SK-N-SH (cell line): ENCODE measurements around the gene CLASRP. TPM values are rescaled to one million over a fixed set of nuclear protein-coding genes. Genes with fewer than 3 reads are reported as not detected.

Experiments used
- CTCF ChIA-PET: fragments of 300-600, 350-600 bp; formaldehyde crosslinking; extraction: SDS; loops from one replicate; lab custom pipeline; 2021; lab: Yijun Ruan, JAX
- POLR2A ChIA-PET: fragments of 350-600 bp; sonication (Branson Sonifier 250); formaldehyde crosslinking; extraction: SDS; loops from one replicate; lab custom pipeline; 2020; ENCODE audit warnings: antibody characterized with exemption, inconsistent platforms; lab: Yijun Ruan, JAX
- DNase-seq: peaks from one replicate; pipeline ENCODE4 v3.0.0; 2012
- H2AFZ ChIP-seq: fragments of 200-600 bp; sonication (generic); 2 replicates; pipeline ENCODE4 v1.8.1; 2016; ENCODE audit warnings: antibody characterized with exemption, mild to moderate bottlenecking, low read depth
- H3F3A ChIP-seq: fragments of 200-600 bp; sonication (generic); replicated peaks from 2 replicates; pipeline ENCODE3; 2016; ENCODE audit warnings: antibody characterized with exemption, mild to moderate bottlenecking; ENCODE audit not compliant: insufficient read depth
- H3K27ac ChIP-seq, 2 experiments: fragments of 200-500 bp in 1 of 2; fragments of 200-600 bp in 1 of 2; sonication (Bioruptor generic) in 1 of 2; sonication (generic), shearing (Covaris generic) in 1 of 2; 2 replicates each; pipeline versions ENCODE4 v1.5.1 to v1.6.1; 2014 to 2016; ENCODE audit warnings: low read depth in 2 of 2, inconsistent platforms in 1 of 2, low read length in 1 of 2, mild to moderate bottlenecking in 1 of 2, mixed read lengths in 1 of 2
- H3K27me3 ChIP-seq: fragments of 200-600 bp; sonication (generic), shearing (Covaris generic); 2 replicates; pipeline ENCODE4 v1.6.1; 2016; ENCODE audit warnings: mixed run types; ENCODE audit not compliant: insufficient read depth
- H3K36me3 ChIP-seq, 2 experiments: fragments of 200-500 bp in 1 of 2; fragments of 200-600 bp in 1 of 2; sonication (Bioruptor generic) in 1 of 2; sonication (generic) in 1 of 2; replicated peaks in 1 of 2; 2 replicates each; pipeline versions ENCODE3 to v1.5.1; 2014 to 2016; ENCODE audit warnings: low read length in 1 of 2, mild to moderate bottlenecking in 1 of 2; ENCODE audit not compliant: insufficient read depth in 2 of 2, control insufficient read depth in 1 of 2
- H3K4me1 ChIP-seq, 2 experiments: fragments of 200-500 bp in 1 of 2; fragments of 200-600 bp in 1 of 2; sonication (Bioruptor generic) in 1 of 2; sonication (generic), shearing (Covaris generic) in 1 of 2; 2 replicates each; pipeline versions ENCODE4 v1.5.1 to v1.6.1; 2014 to 2016; ENCODE audit warnings: low read depth in 1 of 2, low read length in 1 of 2, mixed run types in 1 of 2; ENCODE audit not compliant: insufficient read depth in 2 of 2, control insufficient read depth in 1 of 2
- H3K4me2 ChIP-seq: fragments of 200-600 bp; sonication (generic), shearing (Covaris generic); 2 replicates; pipeline ENCODE4 v1.6.1; 2017; ENCODE audit warnings: mixed run types
- H3K4me3 ChIP-seq, 2 experiments: fragments of 200-500 bp in 1 of 2; fragments of 200-600 bp in 1 of 2; sonication (Bioruptor generic) in 1 of 2; sonication (generic), shearing (Covaris generic) in 1 of 2; 2 replicates each; pipeline versions ENCODE4 v1.5.1 to v1.8.1; 2014 to 2016; ENCODE audit warnings: low read depth in 2 of 2, inconsistent platforms in 1 of 2, low read length in 1 of 2, mild to moderate bottlenecking in 1 of 2, mixed read lengths in 1 of 2, moderate library complexity in 1 of 2
- H3K79me2 ChIP-seq: fragments of 200-600 bp; sonication (generic); 2 replicates; pipeline ENCODE4 v1.8.1; 2017; ENCODE audit warnings: mild to moderate bottlenecking; ENCODE audit not compliant: insufficient read depth
- H3K9ac ChIP-seq: fragments of 200-600 bp; sonication (generic); 2 replicates; pipeline ENCODE4 v1.6.1; 2017; ENCODE audit warnings: mixed run types
- H3K9me2 ChIP-seq: fragments of 200-600 bp; sonication (generic); 2 replicates; pipeline ENCODE4 v1.6.1; 2017; ENCODE audit warnings: mixed run types
- H3K9me3 ChIP-seq: fragments of 200-600 bp; sonication (generic); 2 replicates; pipeline ENCODE4 v1.6.1; 2017; ENCODE audit warnings: mixed run types, mild to moderate bottlenecking, moderate library complexity
- H4K20me1 ChIP-seq: fragments of 200-600 bp; sonication (generic); 2 replicates; pipeline ENCODE4 v1.6.1; 2017; ENCODE audit warnings: mild to moderate bottlenecking, mixed run types; ENCODE audit not compliant: insufficient read depth
- CHD2 ChIP-seq: fragments of 150-350 bp; IDR thresholded peaks from 2 replicates; pipeline ENCODE4 v1.6.1; 2018; ENCODE audit warnings: low read length; ENCODE audit not compliant: partially characterized antibody
- ELF1 ChIP-seq: IDR thresholded peaks from 2 replicates; pipeline ENCODE4 v1.4.0; 2012
- EP300 ChIP-seq, 2 experiments: IDR thresholded peaks; 2 replicates each; pipeline versions ENCODE4 v1.4.0 to v1.6.1; 2012; ENCODE audit warnings: borderline replicate concordance in 1 of 2, low read depth in 1 of 2, low read length in 1 of 2
- EZH2phosphoT487 ChIP-seq: fragments of 200-600 bp; sonication (generic); IDR thresholded peaks from 2 replicates; pipeline ENCODE4 v1.6.1; 2017; ENCODE audit warnings: low read depth, mixed run types, mild to moderate bottlenecking, antibody characterized with exemption, moderate library complexity, borderline replicate concordance
- FOXM1 ChIP-seq: IDR thresholded peaks from 2 replicates; pipeline ENCODE4 v1.4.0; 2012; ENCODE audit warnings: low read depth, mild to moderate bottlenecking
- GABPA ChIP-seq: IDR thresholded peaks from 2 replicates; pipeline ENCODE4 v1.4.0; 2012; ENCODE audit warnings: low read depth, mild to moderate bottlenecking
- GATA2 ChIP-seq: sonication (generic); formaldehyde crosslinking; IDR thresholded peaks from 2 replicates; pipeline ENCODE4 v1.5.0; 2020; ENCODE audit warnings: mild to moderate bottlenecking, missing genetic modification reagents
- JUND ChIP-seq: IDR thresholded peaks from 2 replicates; pipeline ENCODE4 v1.4.0; 2012
- MXI1 ChIP-seq: IDR thresholded peaks from 2 replicates; pipeline ENCODE4 v1.6.1; 2012; ENCODE audit warnings: mild to moderate bottlenecking, low read depth, low read length, improper control_type of control experiment
- NFIC ChIP-seq: IDR thresholded peaks from 2 replicates; pipeline ENCODE4 v1.4.0; 2012; ENCODE audit warnings: borderline replicate concordance
- POLR2AphosphoS5 ChIP-seq: IDR thresholded peaks from 2 replicates; pipeline ENCODE4 v1.6.1; 2012; ENCODE audit warnings: low read depth, low read length
- RCOR1 ChIP-seq: fragments of 150-350 bp; IDR thresholded peaks from 2 replicates; pipeline ENCODE4 v1.6.1; 2017; ENCODE audit warnings: antibody characterized with exemption, low read length
- RXRA ChIP-seq: IDR thresholded peaks from 2 replicates; pipeline ENCODE4 v1.4.0; 2012; ENCODE audit warnings: low read depth, mild to moderate bottlenecking, borderline replicate concordance
- SIN3A ChIP-seq: IDR thresholded peaks from 2 replicates; pipeline ENCODE4 v1.6.1; 2012; ENCODE audit warnings: low read depth, mild to moderate bottlenecking, low read length, moderate library complexity, borderline replicate concordance
- SMC3 ChIP-seq: IDR thresholded peaks from 2 replicates; pipeline ENCODE4 v1.6.1; 2012; ENCODE audit warnings: low read depth, low read length, improper control_type of control experiment
- TAF1 ChIP-seq: IDR thresholded peaks from 2 replicates; pipeline ENCODE4 v1.6.1; 2012; ENCODE audit warnings: low read depth, mild to moderate bottlenecking, low read length, moderate library complexity, borderline replicate concordance
- YY1 ChIP-seq: IDR thresholded peaks from 2 replicates; pipeline ENCODE4 v1.4.0; 2012; ENCODE audit warnings: low read depth, mild to moderate bottlenecking
- WGBS: methylation state at CpG from one replicate; pipeline ENCODE4 v1.1.6; 2017; ENCODE audit warnings: low lambda C conversion rate; 5-methylcytosine and 5-hydroxymethylcytosine counted together
- polyA plus RNA-seq, 3 experiments: library from polyadenylated mRNA; depleted of rRNA; stranded (reverse); fragments of >200 nt; gene quantifications; 2 replicates each; pipeline ENCODE4 v1.2.3, GENCODE V29; 2012
- TF ChIP-seq, protein P1 (sequence below): fragments of 150-350 bp; IDR thresholded peaks from 2 replicates; pipeline ENCODE4 v1.6.1; 2016; ENCODE audit warnings: mild to moderate bottlenecking, low read depth, low read length
- TF ChIP-seq, protein P2 (sequence below): IDR thresholded peaks from 2 replicates; pipeline ENCODE4 v1.4.0; 2012; ENCODE audit warnings: low read depth
- TF ChIP-seq, protein P3 (sequence below): IDR thresholded peaks from 2 replicates; pipeline ENCODE4 v1.4.0; 2012; ENCODE audit warnings: low read depth, borderline replicate concordance
- TF ChIP-seq, protein P4 (sequence below): IDR thresholded peaks from 2 replicates; pipeline ENCODE4; 2012

The CLASRP gene
- polyA plus RNA-seq, 1 of the 3 experiments (the other 2 are of a cell fraction) = 54.8 TPM

DNA sequence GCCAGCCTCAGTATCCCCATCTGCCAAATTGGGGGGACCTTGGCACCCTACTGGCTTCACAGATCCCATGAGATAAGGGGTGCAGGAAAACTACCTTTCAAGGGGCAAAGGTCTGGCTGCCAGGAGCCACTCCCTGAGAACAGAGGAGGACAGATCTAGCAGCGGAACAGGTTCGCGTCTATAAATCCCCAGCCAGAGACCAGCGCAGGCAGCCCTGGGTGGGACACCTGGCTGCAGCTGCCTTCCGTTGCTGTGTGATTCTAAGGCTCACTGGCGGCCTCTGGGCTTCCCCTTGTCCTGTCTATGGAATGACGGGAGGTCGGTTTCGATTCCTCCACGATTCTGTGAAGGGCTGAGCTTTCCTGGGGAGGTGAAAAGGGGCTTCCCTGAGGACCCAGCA, 30.3 kb upstream of the CLASRP start:
- Histone ChIP-seq H3K4me3 (no peak overlapping the region), H3K36me3 (peaks cover 0 to 6% of the 10 kb centered on the region in 2 experiments), H3K9me2 (no peaks in the 10 kb centered on the region), H3K4me1 (no peaks in the 10 kb centered on the region), H4K20me1 (no peaks in the 10 kb centered on the region), H2AFZ (no peak overlapping the region), H3K9me3 (no peaks in the 10 kb centered on the region), H3K27ac (no peak overlapping the region), H3K27me3 (no peaks in the 10 kb centered on the region), H3K9ac (no peak overlapping the region), H3K4me2 (no peak overlapping the region), H3F3A (no peaks in the 10 kb centered on the region)
- POLR2A ChIA-PET = no interaction called here
- CTCF ChIA-PET = no interaction called here
- no peak for DNase-seq
- WGBS = 92% methylated on average over 6 of the region's 10 CpGs
- TF ChIP-seq POLR2AphosphoS5 (no peak), GABPA (no peak), MXI1 (no peak), ELF1 (no peak), RXRA (no peak), FOXM1 (no peak), SIN3A (no peak), JUND (no peak), EZH2phosphoT487 (no peak), SMC3 (no peak), YY1 (no peak), GATA2 (CRISPR knock-in tag) (no peak)
- TF ChIP-seq, protein P1, sequence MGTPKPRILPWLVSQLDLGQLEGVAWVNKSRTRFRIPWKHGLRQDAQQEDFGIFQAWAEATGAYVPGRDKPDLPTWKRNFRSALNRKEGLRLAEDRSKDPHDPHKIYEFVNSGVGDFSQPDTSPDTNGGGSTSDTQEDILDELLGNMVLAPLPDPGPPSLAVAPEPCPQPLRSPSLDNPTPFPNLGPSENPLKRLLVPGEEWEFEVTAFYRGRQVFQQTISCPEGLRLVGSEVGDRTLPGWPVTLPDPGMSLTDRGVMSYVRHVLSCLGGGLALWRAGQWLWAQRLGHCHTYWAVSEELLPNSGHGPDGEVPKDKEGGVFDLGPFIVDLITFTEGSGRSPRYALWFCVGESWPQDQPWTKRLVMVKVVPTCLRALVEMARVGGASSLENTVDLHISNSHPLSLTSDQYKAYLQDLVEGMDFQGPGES = no peak
- TF ChIP-seq, protein P2, sequence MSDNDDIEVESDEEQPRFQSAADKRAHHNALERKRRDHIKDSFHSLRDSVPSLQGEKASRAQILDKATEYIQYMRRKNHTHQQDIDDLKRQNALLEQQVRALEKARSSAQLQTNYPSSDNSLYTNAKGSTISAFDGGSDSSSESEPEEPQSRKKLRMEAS = no peak
- TF ChIP-seq, protein P3, sequence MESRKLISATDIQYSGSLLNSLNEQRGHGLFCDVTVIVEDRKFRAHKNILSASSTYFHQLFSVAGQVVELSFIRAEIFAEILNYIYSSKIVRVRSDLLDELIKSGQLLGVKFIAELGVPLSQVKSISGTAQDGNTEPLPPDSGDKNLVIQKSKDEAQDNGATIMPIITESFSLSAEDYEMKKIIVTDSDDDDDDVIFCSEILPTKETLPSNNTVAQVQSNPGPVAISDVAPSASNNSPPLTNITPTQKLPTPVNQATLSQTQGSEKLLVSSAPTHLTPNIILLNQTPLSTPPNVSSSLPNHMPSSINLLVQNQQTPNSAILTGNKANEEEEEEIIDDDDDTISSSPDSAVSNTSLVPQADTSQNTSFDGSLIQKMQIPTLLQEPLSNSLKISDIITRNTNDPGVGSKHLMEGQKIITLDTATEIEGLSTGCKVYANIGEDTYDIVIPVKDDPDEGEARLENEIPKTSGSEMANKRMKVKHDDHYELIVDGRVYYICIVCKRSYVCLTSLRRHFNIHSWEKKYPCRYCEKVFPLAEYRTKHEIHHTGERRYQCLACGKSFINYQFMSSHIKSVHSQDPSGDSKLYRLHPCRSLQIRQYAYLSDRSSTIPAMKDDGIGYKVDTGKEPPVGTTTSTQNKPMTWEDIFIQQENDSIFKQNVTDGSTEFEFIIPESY = no peak
- TF ChIP-seq, all 33 proteins: peak for 0
- H3K79me2 ChIP-seq = no peaks in the 10 kb centered on the region

DNA sequence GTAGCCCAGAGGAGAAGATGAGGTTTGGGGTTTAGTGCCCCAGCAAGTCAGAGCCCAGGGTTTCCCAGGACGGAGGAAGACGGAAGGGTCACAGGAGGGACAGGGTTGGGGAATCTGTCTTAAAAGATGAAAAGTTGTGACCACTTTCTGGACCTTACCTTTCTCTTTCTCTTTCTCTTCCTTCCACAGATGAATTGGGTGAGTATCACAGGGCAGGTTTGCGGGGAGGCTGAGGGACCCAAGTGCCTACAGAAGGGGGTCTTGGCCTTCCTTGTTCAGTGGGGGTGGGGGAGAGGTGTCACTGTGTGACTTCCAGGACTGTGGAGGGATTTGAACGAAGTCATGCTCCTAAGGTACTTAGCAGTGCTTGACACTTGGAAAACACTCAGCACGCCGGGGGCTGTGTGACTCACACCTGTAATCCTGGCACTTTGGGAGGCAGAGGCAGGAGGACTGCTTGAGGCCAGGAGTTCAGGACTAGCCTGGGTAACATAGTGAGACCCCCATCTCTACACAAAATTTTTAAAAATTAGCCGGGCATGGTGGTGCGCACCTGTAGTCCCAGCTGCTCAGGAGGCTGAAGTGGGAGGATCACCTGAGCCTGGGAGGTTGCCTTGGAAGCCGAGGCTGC, 29.1 kb upstream of the CLASRP start:
- H3K27ac ChIP-seq = no peak overlapping the region
- H3F3A ChIP-seq = no peaks in the 10 kb centered on the region
- no peak overlapping the region for H3K4me3 ChIP-seq
- WGBS = 94% methylated on average over 7 of the region's 9 CpGs
- H2AFZ ChIP-seq = no peak overlapping the region
- H3K27me3 ChIP-seq = no peaks in the 10 kb centered on the region
- DNase-seq = no peak
- no peaks in the 10 kb centered on the region for H3K9me2 ChIP-seq
- CTCF ChIA-PET = interaction anchor here (0.7 kb wide), 1 partner anchor 58 kb away, joined by 3 read pairs; no protein-coding TSS in a partner anchor
- no peaks in the 10 kb centered on the region for H3K79me2 ChIP-seq
- H3K9me3 ChIP-seq = no peaks in the 10 kb centered on the region
- no peaks in the 10 kb centered on the region for H4K20me1 ChIP-seq
- TF ChIP-seq CHD2 (no peak), FOXM1 (no peak), RCOR1 (no peak), NFIC (no peak), TAF1 (no peak), EP300 (IDR thresholded peaks at IDR 0.05; ENCODE audit: borderline replicate concordance in 1 of 2, low read depth in 1 of 2, low read length in 1 of 2) (no peak), POLR2AphosphoS5 (no peak), SMC3 (no peak), JUND (no peak)
- TF ChIP-seq, protein P2 = no peak
- TF ChIP-seq, protein P1 = no peak
- TF ChIP-seq, protein P4, sequence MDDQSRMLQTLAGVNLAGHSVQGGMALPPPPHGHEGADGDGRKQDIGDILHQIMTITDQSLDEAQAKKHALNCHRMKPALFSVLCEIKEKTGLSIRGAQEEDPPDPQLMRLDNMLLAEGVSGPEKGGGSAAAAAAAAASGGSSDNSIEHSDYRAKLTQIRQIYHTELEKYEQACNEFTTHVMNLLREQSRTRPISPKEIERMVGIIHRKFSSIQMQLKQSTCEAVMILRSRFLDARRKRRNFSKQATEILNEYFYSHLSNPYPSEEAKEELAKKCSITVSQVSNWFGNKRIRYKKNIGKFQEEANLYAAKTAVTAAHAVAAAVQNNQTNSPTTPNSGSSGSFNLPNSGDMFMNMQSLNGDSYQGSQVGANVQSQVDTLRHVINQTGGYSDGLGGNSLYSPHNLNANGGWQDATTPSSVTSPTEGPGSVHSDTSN = no peak
- H3K9ac ChIP-seq = no peak overlapping the region
- no peaks in the 10 kb centered on the region for H3K4me1 ChIP-seq
- peaks cover 0 to 6% of the 10 kb centered on the region in 2 experiments for H3K36me3 ChIP-seq
- H3K4me2 ChIP-seq = no peak overlapping the region
- POLR2A ChIA-PET = no interaction called here
